GM06990 (cell line): ENCODE data around the gene KMO.
A peak's percentile ranks its signal among the peaks of the same experiment; 100 is the strongest.

Source experiments
- DNase-seq: peaks from one replicate; pipeline ENCODE4 v3.0.0-alpha.2; 2011; ENCODE audit not compliant: insufficient read length; ENCODE audit errors: extremely low read depth
- H3K27me3 ChIP-seq: replicated peaks from 2 replicates; pipeline ENCODE4 v1.6.0; 2011; ENCODE audit warnings: low read length; ENCODE audit not compliant: control insufficient read depth, insufficient read depth
- H3K36me3 ChIP-seq: 2 replicates; pipeline ENCODE4 v1.5.1; 2011; ENCODE audit warnings: low read length; ENCODE audit not compliant: control insufficient read depth, insufficient read depth
- H3K4me3 ChIP-seq: replicated peaks from 2 replicates; pipeline ENCODE4 v1.5.1; 2011; ENCODE audit warnings: low read depth, mild to moderate bottlenecking, control low read depth, low read length
- TF ChIP-seq, protein P1 (sequence below): IDR thresholded peaks from 2 replicates; pipeline ENCODE4 v1.5.1; 2011; ENCODE audit warnings: low read length, control low read depth, mild to moderate bottlenecking, inconsistent platforms; ENCODE audit not compliant: insufficient read depth, poor library complexity, severe bottlenecking

KMO gene

DNA sequence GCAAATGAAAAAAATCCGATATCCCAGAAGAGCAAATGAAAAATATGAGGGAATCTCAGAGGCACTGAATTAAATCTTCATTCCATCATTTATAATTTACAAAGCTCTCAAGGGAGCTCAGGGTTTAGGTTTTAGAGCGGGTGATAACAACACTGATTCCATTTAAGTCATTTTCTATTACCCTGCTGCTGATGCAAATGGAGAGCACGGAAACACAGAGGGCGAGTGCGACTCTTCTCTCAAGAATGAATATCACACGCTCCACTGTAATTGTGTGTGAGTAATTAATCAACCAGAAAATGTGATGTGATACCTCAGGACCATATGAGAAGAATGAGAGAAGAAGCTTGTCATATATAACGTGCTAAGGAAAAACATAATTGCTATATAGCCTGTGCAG is 85.2 kb downstream of the KMO start:
- TF ChIP-seq, protein P1, sequence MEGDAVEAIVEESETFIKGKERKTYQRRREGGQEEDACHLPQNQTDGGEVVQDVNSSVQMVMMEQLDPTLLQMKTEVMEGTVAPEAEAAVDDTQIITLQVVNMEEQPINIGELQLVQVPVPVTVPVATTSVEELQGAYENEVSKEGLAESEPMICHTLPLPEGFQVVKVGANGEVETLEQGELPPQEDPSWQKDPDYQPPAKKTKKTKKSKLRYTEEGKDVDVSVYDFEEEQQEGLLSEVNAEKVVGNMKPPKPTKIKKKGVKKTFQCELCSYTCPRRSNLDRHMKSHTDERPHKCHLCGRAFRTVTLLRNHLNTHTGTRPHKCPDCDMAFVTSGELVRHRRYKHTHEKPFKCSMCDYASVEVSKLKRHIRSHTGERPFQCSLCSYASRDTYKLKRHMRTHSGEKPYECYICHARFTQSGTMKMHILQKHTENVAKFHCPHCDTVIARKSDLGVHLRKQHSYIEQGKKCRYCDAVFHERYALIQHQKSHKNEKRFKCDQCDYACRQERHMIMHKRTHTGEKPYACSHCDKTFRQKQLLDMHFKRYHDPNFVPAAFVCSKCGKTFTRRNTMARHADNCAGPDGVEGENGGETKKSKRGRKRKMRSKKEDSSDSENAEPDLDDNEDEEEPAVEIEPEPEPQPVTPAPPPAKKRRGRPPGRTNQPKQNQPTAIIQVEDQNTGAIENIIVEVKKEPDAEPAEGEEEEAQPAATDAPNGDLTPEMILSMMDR: no peak
- Histone ChIP-seq H3K36me3 (no peaks in the 10 kb centered on the region), H3K4me3 (no peak overlapping the region), H3K27me3 (no peaks in the 10 kb centered on the region)
- DNase-seq: no peak

GRCh38 chr1:241622669-241623068 is 90.5 kb downstream of the KMO start:
- no peak for DNase-seq
- no peaks in the 10 kb centered on the region for H3K36me3 ChIP-seq
- TF ChIP-seq, protein P1: no peak
- no peaks in the 10 kb centered on the region for H3K27me3 ChIP-seq
- no peak overlapping the region for H3K4me3 ChIP-seq

GRCh38 chr1:241624935-241625334 is 92.8 kb downstream of the KMO start:
- Histone ChIP-seq H3K36me3 (no peaks in the 10 kb centered on the region), H3K27me3 (no peaks in the 10 kb centered on the region), H3K4me3 (no peak overlapping the region)
- TF ChIP-seq, protein P1: no peak
- no peak for DNase-seq

DNA sequence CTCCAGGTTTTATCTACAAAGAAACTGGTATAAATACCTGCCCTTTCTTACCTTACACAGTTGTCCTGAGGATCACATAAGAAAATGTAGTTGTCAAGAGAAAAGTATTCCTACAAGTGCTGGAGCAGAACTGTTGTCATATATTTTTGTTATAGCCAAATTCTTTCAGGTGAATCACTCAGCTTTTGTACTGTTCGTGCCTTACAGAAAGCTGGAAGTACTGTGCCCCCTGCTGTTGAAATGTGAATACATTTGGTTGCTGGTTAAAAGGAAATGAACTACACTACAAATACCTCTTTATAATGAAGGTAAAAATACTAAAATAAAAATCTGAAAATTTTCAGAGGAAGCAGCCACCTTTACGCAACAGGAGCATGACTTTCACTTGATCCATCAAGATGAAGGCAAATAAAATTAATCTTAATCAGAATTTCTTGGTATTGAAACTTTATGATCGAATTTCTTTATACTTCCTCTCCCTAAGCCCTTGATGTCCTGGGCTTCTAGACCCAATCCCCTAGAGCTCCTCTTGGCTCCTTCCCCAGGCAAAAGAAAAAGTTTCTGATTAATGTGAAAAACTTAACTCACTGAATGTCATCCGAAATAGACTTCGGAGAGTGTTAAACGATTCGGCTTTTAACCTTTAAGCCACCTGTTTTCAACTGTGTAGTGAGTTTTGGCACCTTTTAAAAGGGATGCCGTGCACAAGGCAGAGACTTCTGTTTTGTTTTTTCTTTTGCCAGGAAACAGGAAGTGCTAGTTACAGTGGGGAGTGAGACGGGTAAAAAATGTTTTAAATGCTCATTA is 95.5 kb downstream of the KMO start:
- no peak for DNase-seq
- H3K27me3 ChIP-seq: no peaks in the 10 kb centered on the region
- no peak overlapping the region for H3K4me3 ChIP-seq
- TF ChIP-seq, protein P1: peak; percentile 51
- H3K36me3 ChIP-seq: no peaks in the 10 kb centered on the region

- Histone ChIP-seq H3K27me3 (no peaks in the 10 kb centered on the region), H3K4me3 (no peak overlapping the region), H3K36me3 (no peaks in the 10 kb centered on the region)
- DNase-seq: no peak
- TF ChIP-seq, protein P1: no peak
Measured at GRCh38 chr1:241630005-241630404, 97.8 kb downstream of the KMO start.
